CD4-positive, alpha-beta T cell treated with Interleukin-6 at 100 ng/mL for 8 hours (primary cell): ENCODE data around the gene NFKBIB.

Experiments used
- DNase-seq: peaks from one replicate; pipeline ENCODE4 v3.0.0-alpha.2; 2020; ENCODE audit warnings: mixed read lengths, low spot score

Gene NFKBIB

DNA sequence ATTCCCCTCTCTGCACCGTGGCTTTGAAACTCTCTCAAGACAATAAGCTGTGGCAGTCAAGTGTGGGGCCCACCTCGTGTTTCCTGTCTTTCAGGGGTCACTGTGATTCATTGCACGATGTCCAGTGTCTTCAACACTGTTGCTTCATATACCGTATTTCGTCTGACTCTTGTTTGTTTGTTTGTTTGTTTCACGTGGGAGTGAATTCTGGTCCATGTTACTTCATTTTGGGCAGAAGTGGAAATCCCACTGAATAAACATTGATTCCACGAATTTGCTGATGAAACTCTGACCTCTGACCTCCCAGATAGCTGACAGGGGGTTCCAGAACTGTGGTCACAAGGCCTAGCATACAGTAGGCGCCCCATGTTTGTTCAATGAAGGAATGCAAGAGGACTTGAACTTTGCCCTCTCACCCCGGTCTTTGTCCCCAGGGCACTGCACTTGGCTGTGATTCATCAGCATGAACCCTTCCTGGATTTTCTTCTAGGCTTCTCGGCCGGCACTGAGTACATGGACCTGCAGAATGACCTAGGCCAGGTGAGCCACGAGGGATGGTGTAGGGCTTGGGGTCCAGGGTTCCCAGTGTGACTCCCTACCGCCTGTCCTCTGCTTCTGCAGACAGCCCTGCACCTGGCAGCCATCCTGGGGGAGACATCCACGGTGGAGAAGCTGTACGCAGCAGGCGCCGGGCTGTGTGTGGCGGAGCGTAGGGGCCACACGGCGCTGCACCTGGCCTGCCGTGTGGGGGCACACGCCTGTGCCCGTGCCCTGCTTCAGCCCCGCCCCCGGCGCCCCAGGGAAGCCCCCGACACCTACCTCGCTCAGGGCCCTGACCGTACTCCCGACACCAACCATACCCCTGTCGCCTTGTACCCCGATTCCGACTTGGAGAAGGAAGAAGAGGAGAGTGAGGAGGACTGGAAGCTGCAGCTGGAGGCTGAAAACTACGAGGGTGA, 5.1 kb downstream of the NFKBIB start:
- DNase-seq = no peak

DNA sequence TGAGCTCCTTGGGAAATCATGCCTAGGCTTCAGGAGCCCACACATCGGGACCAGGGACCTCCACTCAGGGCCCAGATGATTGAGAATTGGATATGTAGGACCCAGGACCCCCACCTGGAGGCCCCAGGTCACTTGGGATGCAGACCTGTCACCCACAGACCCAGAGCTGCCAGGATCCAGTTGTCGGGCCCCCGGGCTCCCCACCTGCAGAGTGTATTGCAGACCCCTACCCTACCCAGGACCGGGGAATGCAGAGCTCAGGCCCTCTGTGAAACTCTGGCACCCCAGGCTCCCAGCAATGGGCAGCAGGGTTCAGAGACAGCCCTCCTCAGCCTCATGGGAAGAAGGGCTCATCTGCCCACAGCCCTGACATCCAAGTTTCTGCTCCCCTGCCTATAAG, 5.9 kb downstream of the NFKBIB start:
- no peak for DNase-seq

DNA sequence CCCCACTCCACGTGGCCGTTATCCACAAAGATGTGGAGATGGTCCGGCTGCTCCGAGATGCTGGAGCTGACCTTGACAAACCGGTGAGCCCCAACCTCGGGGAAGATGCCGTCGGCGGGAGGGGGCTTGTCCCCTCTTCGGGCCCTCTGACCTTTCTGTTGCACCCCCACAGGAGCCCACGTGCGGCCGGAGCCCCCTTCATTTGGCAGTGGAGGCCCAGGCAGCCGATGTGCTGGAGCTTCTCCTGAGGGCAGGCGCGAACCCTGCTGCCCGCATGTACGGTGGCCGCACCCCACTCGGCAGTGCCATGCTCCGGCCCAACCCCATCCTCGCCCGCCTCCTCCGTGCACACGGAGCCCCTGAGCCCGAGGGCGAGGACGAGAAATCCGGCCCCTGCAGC, 7.5 kb downstream of the NFKBIB start:
- DNase-seq = no peak

DNA sequence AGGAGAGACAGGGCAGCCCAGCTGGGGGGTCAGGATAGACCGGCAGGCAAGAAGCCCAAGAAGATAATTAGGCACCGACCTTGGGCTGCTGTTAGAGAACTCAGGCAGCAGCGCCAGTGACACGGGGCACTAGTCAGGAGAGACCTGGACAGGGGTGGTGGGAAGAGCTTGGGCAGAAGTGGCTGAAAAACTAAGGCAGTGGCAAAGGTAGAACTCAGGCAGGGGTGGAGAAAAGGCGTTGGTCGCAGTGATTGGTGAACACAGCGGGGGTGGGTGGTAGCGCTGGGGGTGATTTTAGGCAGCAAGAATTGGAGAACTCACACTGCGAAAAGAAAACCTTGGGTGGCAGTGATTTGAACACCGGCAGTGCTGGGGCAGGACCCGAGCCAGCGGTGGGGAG, 7.9 kb downstream of the NFKBIB start:
- no peak for DNase-seq

DNA sequence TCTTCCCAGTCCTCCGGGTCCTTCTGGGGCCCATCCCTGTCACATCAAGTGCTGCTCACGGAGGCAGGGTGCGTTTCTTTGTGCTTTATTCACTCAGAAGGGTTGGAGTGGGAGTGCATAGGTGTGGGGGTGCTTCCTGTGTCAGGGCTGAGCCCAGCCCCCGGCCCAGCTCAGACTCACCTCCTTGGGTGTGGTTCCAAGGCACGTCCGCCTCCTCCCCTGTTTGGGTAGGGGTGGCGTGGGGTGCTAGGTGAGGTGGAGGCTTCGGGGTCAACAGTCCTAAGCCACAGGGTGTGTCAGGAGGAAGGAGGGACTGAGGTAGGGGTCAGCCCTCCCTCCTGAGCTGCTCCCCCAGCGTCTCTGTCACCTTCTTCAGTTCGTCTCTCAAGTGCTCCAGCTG, 9.1 kb downstream of the NFKBIB start:
- DNase-seq = no peak

DNA sequence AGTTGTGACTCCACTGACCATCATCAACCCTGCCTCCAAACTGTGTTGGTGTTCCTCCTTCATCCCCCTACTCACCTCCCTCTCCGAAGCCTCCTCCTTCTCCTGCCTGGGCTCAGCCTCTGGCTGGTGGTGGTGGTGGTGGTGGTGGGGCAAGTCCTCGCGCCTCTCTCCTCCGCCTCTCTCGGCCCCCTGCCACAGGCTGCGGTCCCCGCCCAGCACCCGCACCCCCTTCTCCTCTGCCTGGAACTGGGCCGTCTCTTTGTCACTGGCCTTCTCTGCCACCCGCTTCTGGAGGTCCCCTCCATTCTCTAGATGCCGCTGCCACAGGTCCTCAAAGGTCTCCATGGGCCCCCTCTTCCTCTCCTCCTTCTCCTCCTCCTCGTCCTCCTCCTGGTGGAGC, 10.7 kb downstream of the NFKBIB start:
- DNase-seq = no peak

DNA sequence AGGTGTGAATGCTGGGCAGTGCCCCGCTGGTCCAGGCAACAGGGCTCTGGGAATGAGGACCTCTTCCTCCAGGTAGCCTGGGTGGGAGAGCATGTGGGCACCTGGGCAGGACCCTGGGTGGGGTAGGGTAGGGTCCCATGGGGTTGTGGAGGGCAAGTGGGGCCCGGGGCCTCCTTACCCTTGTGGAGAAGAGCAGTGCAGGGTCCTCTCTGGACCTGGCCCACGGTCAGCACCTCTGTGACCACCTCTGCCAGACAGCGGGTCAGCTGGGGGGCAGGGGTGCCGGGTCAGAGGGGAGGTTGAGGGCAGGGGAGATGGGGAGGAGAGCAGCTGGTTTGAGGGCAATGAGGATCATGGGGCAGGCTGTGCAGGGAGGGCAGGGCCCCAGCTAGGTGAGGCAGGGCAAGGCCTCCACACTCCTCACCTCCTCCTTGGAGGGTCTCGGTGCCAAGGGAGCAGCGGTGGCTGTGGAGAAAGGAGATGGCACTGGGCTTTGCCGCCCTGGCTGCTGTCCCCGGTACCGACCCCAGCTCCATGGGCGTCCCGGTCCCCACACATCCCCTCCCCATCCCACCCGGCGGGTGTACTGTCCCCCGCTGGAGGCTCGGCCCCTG, 11.7 kb downstream of the NFKBIB start:
- DNase-seq = no peak

DNA sequence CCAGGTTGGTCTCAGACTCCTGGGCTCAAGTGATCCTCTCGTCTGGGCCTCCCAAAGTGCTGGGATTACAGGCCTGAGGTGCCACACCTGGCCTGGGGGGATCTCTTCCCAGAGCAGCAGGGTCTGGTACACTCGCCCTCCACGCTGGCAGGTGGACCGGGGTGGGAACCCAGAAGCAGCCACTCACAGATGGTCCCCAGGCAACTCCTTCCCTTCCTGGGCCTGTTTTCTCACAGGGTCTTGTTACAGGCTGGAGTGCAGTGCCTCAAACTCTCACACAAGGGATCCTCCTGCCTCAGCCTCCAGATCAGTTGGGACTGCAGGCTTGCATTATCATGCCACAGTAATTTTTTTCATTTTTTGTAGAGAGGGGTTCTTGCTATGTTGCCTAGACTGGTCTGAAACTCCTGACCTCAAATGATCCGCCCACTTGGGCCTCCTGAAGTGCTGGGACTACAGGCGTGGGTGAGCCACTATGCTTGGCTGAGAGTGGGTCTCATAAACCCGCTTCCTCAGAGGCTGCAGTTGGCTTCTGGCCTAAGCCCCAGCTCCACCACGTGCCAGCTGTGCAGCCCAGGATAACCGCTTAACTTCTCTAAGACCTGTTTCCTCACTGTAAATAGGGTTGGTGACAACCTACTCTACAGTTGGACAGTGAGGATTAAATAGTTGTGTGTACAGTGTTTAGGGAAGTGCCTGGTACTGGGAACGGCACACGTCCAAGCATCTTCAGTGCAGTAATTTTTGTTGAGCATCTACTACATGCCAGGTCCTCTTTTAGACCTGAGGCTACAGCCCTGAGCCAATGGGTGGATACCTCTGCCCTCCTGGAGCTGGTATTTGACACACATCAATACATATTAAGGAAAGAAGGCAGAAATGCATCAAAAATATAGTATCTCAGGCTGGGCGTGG, 13.1 kb downstream of the NFKBIB start:
- no peak for DNase-seq

DNA sequence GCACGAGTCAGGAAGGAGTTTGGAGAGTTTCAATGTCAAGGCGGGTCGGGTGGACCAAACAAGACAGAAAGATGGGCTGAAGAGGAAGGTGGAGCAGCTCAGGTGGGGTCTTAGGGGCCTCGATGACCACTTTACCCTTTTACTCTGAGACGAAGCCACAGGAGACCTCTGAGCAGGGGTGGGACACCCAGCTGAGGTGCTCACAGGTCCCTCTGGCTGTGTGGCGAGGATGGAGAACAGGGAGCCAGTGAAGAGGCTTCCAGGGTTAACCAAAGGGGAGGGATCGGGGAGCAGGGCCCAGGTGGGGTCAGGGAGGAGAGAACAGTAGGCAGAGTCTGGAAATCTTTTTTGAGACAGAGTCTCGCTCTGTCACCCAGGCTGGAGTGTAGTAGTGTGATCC, 14.2 kb downstream of the NFKBIB start:
- DNase-seq = no peak

DNA sequence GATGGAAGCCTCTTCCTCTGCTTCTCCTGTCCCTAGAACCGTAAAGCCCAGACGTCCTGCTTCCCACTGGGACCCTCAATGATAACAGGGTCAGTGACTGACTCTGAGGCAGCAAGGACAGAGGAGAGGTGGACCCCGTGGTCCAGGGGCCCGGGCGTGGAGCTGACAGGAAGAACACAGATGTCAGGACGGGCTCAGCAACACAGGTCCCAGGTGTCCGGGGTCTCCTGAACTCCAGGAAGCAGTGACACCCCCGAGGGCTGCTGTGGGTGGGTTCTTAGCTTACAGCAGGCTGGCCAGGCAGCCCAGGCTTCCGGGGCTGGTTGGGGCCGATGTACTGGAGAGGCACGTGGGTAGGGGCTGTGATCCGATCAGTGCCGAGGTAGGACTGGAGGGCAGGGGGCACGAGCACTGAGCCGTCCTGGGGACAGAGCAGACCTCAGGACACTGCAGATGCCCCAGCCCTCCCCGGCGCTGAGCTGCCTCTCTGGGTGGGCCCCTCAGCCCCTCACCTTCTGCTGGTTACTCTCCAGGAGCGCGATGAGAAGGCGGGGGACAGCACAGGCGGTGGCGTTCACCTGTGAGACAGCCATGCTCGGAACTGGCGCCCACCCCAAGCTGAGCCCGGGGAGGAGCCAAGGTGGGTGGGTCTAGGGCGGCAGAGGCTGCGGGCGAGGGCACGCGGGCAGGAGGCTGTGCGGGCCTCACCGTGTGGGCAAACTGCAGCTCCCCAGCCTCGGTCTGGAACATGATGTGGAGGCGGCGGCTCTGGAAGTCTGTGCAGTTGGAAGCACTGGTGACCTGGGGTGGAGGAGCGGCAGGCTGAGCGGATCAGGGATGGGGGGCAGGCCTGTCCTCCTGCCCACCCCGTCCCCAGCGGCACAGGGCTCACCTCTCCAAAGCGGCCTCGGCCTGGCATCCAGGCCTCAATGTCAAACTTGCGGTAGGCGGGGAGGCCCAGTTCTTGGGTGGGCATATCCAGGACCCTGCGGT, 15.9 kb downstream of the NFKBIB start:
- DNase-seq = no peak

DNA sequence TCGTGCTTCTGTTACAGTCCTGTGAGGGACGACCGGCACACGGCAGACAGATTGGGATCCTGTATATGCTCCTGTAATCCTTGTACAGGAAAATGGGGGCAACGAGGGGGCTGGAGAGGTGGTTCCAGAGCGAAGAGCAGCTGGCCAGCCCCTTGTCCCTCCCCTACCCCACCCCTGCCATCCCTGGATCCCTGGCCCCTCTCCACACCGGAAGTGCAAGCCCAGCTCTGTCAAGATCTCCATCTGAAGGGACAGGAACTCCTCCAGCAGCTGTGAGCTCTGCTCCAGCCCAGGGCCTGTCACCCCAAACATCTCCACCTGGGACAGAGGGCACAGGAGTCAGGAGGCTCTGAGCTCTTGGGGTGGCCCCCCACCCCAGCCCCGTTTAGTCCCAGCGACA, 17.7 kb downstream of the NFKBIB start:
- no peak for DNase-seq

DNA sequence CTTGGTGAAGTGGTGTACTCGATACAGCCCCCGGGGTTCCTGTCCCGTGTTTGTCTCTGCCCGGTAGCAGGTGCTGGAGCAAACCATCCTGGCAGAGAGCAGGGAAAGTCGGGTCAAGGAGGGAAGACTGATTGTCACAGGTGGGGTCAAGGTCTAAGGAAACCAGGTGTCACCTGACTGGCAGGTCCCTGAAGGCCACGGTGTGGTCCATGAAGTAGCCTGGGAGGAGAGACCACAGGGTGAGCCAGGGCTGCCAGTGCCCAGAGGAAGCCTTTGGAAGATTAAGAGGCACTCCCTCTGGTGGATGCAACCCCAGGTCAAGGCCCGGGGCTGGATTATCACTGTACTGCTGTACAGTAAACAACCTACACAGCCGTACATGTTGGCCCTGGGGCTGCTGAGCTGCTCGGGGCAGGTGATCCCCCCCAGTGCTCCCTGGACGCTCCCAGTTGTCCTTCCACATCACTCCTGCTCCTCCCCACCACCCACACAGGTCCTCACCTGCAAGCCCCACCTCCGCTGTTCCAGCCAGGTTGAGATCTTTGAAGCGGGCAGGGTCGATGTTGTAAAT, 18.2 kb downstream of the NFKBIB start:
- no peak for DNase-seq

DNA sequence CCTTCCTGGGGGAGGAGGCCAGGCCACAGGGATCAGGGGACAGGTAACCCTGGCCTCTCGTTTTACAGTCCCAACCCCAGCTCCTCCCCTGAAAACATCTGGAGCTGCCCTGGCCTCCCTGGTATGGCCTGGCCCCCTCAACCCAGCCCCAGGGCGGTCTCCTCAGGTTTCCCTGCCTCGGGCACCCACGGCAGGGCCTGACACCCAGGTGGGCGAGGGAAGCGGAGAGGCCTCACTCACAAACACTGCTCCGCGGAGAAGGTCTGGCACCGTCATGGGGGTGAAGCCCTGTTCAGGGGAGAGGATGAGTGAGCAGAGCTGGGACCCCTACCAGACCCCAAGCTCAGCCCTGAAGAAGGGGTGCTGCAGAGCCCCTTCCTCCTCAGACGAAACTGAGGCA, 18.8 kb downstream of the NFKBIB start:
- DNase-seq = no peak

DNA sequence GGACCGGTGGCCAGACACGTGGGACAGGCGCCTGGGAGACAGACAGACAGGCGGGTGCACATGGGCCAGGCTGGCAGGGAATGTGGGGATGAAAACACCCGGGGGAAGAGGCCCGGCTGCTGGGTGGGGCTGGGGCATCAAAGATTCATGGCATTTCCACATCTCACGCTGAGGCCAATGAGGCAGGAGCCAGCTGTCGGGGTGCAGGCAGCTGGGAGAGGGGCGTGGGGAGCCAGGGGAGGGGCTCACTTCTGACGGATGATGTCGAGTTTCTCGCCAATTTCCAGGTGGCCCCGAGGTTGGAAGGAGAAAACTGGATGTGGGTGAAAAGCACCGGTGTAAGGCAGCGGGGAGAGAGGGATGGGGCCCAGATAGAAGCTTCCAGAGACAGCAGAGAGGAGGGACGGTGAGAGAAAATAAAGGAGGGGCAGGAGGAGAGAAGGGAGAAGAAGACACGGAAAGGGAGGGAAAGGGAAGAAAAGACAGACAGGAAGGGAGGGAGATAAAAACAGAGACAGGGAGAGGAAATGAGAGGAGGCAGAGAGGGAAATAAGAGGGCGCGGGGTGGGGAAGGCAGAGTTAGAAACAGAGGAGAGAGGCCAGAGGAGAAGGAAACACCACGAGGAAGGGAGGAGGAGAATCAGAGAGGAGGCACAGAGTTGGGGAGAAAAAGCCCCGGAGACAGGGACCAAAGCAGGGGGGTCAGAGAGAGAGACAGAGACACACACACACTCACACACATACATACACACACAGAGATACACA, 20.2 kb downstream of the NFKBIB start:
- no peak for DNase-seq

DNA sequence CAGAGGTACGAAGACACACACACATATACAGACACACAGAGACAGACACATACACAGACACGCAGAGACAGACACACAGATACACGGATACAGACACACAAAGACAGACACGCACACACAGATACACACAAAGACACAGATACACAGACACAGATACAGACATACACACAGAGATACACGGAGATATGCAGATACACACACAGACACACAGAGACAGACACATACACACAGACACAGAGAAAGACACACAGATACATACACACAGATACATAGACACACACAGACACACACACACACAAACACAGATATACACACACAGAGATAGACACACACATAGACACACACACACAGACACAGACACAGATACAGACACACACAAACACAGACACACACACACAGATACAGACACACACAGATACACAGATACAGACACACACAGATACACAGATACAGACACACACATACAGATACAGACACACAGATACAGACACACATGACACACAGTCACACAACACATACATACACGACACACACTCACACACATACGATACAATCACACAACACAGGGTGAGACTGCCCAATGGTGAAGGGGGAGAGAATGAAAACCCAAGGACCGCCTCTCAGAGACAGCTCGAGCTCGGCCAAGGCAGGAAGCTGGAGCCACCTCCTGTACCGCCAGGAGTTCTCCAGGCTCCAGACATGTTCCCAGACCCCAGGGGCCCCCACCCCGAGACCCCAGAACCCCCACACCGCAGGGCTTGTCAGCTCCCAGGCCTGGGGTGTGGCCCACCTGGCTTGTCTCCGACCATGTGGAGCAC, 21.0 kb downstream of the NFKBIB start:
- DNase-seq = no peak

DNA sequence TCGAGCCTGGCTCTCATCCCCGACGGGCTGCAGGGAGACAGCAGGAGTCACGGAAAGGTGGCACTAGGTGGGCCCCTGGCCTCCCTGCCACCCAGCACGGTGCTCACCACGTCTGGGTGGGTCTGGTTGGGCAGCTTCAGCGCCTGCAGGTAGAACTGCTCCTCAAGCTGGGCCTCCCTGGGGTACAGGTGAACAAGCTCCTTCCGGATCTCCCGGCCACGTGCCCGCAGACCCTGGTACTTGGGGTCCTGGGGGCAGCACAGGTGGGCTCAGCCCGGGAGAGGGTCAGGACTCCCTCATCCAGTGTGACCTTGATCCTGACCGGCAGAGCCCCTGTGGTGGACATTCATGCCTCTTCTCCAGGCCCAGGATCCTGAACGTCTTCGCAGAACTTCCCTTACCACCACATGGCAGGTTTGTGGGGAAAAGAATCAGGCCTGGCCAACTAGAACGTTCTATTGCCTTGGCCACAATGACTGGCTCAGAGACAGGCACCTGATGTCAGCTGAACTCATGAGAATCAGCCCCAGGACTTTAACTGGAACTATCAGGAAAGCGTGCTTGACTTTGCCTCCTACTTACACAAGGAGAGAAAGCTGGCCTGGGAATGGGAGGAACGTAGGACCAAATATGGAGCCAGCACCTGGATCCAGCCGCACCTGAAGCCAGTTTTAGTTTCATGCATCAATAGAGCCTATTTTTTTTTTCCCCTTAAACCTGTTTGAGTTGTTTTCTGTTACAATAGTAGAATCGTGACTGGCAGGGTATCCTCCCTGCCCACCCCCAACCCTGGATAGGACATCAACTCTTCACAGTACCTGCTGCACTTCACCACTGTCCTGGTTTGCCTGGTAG, 21.9 kb downstream of the NFKBIB start:
- DNase-seq = no peak

DNA sequence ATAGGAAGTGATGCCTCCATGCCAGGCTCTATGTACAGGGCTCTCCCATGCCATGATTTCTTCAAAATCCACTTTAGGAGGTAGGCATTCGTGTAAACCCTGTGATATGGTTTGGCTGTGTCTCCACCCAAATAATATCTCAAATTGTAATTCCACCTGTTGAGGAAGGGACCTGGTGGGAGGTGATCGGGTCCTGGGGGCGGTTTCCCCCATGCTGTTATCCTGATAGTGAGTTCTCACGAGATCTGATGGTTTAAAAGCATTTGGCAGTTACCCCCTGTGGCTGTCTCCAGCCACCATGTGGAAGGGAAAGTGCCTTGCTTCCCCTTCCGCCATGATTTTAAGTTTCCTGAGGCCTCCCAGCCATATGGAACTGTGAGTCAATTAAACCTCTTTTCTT, 22.7 kb downstream of the NFKBIB start:
- no peak for DNase-seq

DNA sequence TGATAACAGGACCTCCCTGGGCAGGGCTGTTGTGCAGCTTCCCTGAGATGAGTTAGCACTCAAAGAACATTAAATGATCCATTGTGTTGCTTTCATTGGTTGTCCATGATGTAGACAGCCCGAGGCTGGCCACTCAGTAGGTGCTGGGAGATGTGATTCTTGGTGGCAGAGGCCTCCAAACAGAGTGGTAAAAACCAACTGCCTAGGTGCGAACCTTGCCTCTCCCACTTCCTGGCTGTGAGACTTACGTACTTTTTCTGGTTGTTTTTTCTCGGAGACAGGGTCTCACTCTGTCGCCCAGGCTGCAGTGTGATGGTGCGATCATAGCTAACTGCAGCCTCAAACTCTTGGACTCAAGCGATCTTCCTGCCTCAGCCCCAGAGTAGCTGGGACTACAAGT, 24.6 kb downstream of the NFKBIB start:
- DNase-seq = peak; percentile 8
